Activated CD8-positive, alpha-beta memory T cell treated with anti-CD3 and anti-CD28 coated beads for 1 hour (primary cell): ENCODE measurements around the gene DCUN1D2.
"Not testable (repeated sequence)": the region's sequence is repeated elsewhere in the genome, so short reads cannot be mapped to it uniquely, and the experiment has no call there.

Experiments
- DNase-seq, 2 donors: peaks; one replicate each; pipeline ENCODE4 v3.0.0-alpha.2; 2020; ENCODE audit warnings: low read depth in 1 of 2; ENCODE audit errors: extremely low read depth in 1 of 2

DCUN1D2 gene

GRCh38 chr13:113490496-113491417 is at the start of gene DCUN1D2:
Gene DCUN1D2, minus strand, starts transcription at chr13:113490711. Its CDS starts 42 bp downstream, at chr13:113490669.
- peak; percentile 17 to 60 for DNase-seq

- DNase-seq: no peak
Observed at GRCh38 chr13:113539822-113540221, 49.3 kb upstream of the DCUN1D2 start.

GRCh38 chr13:113539176-113539575 is 48.7 kb upstream of the DCUN1D2 start:
- DNase-seq: no peak

GRCh38 chr13:113538689-113539058 is 48.2 kb upstream of the DCUN1D2 start:
- DNase-seq: no peak

- DNase-seq: no peak
Observed at GRCh38 chr13:113537909-113538688, 47.6 kb upstream of the DCUN1D2 start.

- DNase-seq: no peak
Observed at GRCh38 chr13:113537205-113537604, 46.7 kb upstream of the DCUN1D2 start.

- no peak for DNase-seq
Observed at GRCh38 chr13:113536461-113537110, 46.1 kb upstream of the DCUN1D2 start.

GRCh38 chr13:113535381-113535781 is 44.9 kb upstream of the DCUN1D2 start:
- no peak for DNase-seq

GRCh38 chr13:113534236-113534860 is 43.8 kb upstream of the DCUN1D2 start:
- no peak for DNase-seq

GRCh38 chr13:113533161-113533840 is 42.8 kb upstream of the DCUN1D2 start:
- DNase-seq: no peak

GRCh38 chr13:113532156-113532806 is 41.8 kb upstream of the DCUN1D2 start:
- no peak for DNase-seq

GRCh38 chr13:113531041-113531873 is 40.7 kb upstream of the DCUN1D2 start:
- no peak for DNase-seq

- no peak for DNase-seq
Observed at GRCh38 chr13:113528813-113529180, 38.3 kb upstream of the DCUN1D2 start.

GRCh38 chr13:113528101-113528812 is 37.7 kb upstream of the DCUN1D2 start:
- no peak for DNase-seq

GRCh38 chr13:113527272-113527958 is 36.9 kb upstream of the DCUN1D2 start:
- DNase-seq: no peak

GRCh38 chr13:113526466-113527220 is 36.1 kb upstream of the DCUN1D2 start:
- no peak for DNase-seq

- DNase-seq: not testable (repeated sequence)
Observed at GRCh38 chr13:113522438-113522837, 31.9 kb upstream of the DCUN1D2 start.
